ENCODE measurements around the gene NIBAN1. TPM values are rescaled to one million over a fixed set of nuclear protein-coding genes. Genes with fewer than 3 reads are reported as not detected.

NIBAN1 gene, protein sequence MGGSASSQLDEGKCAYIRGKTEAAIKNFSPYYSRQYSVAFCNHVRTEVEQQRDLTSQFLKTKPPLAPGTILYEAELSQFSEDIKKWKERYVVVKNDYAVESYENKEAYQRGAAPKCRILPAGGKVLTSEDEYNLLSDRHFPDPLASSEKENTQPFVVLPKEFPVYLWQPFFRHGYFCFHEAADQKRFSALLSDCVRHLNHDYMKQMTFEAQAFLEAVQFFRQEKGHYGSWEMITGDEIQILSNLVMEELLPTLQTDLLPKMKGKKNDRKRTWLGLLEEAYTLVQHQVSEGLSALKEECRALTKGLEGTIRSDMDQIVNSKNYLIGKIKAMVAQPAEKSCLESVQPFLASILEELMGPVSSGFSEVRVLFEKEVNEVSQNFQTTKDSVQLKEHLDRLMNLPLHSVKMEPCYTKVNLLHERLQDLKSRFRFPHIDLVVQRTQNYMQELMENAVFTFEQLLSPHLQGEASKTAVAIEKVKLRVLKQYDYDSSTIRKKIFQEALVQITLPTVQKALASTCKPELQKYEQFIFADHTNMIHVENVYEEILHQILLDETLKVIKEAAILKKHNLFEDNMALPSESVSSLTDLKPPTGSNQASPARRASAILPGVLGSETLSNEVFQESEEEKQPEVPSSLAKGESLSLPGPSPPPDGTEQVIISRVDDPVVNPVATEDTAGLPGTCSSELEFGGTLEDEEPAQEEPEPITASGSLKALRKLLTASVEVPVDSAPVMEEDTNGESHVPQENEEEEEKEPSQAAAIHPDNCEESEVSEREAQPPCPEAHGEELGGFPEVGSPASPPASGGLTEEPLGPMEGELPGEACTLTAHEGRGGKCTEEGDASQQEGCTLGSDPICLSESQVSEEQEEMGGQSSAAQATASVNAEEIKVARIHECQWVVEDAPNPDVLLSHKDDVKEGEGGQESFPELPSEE
- 10 to 100 TPM; 23.0 to 46.3 (median 39.2) TPM for total RNA-seq

DNA sequence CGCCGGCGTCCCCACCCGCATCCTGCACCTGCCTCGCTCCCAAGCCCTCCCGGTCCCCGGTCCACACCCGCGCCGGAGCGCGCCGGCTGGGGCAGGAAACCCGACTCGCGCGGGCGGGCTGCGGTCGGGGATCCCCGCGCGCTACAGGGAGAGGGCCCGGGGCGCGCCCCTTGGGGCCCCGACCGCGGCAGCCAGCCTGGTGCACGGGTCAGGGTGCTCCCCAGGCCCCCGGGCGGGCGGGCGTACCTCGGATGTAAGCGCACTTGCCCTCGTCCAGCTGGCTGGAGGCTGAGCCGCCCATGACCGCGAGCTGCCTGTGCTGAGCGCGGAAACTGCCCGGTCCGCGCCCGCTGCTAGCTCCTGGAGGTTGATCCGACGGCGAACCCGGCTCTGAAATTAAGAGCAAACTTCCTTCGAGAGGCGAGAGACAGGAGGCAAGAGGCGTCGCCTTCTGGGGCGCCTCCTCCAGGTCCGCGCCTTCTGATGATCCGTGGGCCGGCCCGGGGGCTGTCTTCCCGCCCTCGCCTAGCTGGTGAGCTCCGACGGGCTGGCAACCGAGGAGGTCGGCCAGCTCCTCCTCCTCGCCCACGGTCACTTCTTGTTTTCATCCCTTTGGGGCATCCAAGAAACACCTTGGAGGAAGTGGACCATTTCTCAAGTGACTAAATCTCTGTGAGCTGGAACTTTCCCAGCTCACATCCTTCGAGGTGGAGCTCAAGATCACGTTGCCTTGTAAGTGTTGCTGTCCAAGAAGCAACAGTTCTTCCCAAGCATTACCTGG lies at the start of gene NIBAN1:
NIBAN1 (minus strand) TSS at position 453 of the 781 bp plus-strand sequence; CDS start at position 301, 152 bp downstream.
- peaks cover 0 to 20% (median 18%) of the 10 kb centered on the region in 4 donors for H3K4me1 ChIP-seq
- no peaks in the 10 kb centered on the region for H3K27me3 ChIP-seq
- H3K36me3 ChIP-seq = no peaks in the 10 kb centered on the region
- peak within 1 kb of the TSS; percentile 77 to 91 (median 86) for H3K27ac ChIP-seq
- TF ChIP-seq CTCF (IDR thresholded peaks at IDR 0.05) (peak in 2 of 6 experiments; percentile 9 to 15), POLR2AphosphoS5 (IDR thresholded peaks at IDR 0.05) (peak; percentile 19 to 44), EP300 (IDR thresholded peaks at IDR 0.05) (no peak), POLR2A (IDR thresholded peaks at IDR 0.05) (peak in 3 of 4 donors; percentile 30 to 63 (median 48))
- peak within 1 kb of the TSS; percentile 53 to 80 (median 62) for H3K4me3 ChIP-seq
- no peaks in the 10 kb centered on the region for H3K9me3 ChIP-seq
- ATAC-seq (ENCODE audit: low FRiP score in 2 of 2) (peak; percentile 73 to 88), DNase-seq (peak; percentile 80 to 92)
- 1 to 4% methylated on average over 7 to 10 of the region's 70 CpGs for WGBS, 2 donors

- no peak for DNase-seq
- WGBS, 2 donors = 74 to 78% methylated on average over 3 of the region's 3 CpGs
These were observed 43.7 kb upstream of the NIBAN1 start for GRCh38 chr1:185017966-185018365.

GRCh38 chr1:185017338-185017737 lies 43.0 kb upstream of the NIBAN1 start:
- Histone ChIP-seq H3K27ac (no peak overlapping the region), H3K36me3 (no peaks in the 10 kb centered on the region), H3K4me3 (no peak overlapping the region), H3K27me3 (no peaks in the 10 kb centered on the region), H3K4me1 (no peaks in the 10 kb centered on the region), H3K9me3 (no peaks in the 10 kb centered on the region)
- ATAC-seq (ENCODE audit: low FRiP score in 2 of 2) = peak in 1 of 2 donors; percentile 26
- DNase-seq = peak in 1 of 2 donors; percentile 28
- 75 to 77% methylated on average over 2 of the region's 2 CpGs for WGBS, 2 donors
- TF ChIP-seq CTCF (IDR thresholded peaks at IDR 0.05) (no peak), EP300 (IDR thresholded peaks at IDR 0.05) (no peak), POLR2AphosphoS5 (IDR thresholded peaks at IDR 0.05) (no peak), POLR2A (IDR thresholded peaks at IDR 0.05) (no peak)

More at GRCh38 chr1:185017966-185018365, 43.7 kb upstream of the NIBAN1 start:
- TF ChIP-seq EP300 (IDR thresholded peaks at IDR 0.05) = no peak
- TF ChIP-seq POLR2AphosphoS5 (IDR thresholded peaks at IDR 0.05) = no peak
- no peak for TF ChIP-seq POLR2A (IDR thresholded peaks at IDR 0.05)
- TF ChIP-seq CTCF (IDR thresholded peaks at IDR 0.05) = no peak
- Histone ChIP-seq H3K4me1 (no peaks in the 10 kb centered on the region), H3K9me3 (no peaks in the 10 kb centered on the region), H3K4me3 (no peak overlapping the region), H3K36me3 (no peaks in the 10 kb centered on the region), H3K27me3 (no peaks in the 10 kb centered on the region), H3K27ac (no peak overlapping the region)
- ATAC-seq (ENCODE audit: low FRiP score in 2 of 2) = no peak

DNA sequence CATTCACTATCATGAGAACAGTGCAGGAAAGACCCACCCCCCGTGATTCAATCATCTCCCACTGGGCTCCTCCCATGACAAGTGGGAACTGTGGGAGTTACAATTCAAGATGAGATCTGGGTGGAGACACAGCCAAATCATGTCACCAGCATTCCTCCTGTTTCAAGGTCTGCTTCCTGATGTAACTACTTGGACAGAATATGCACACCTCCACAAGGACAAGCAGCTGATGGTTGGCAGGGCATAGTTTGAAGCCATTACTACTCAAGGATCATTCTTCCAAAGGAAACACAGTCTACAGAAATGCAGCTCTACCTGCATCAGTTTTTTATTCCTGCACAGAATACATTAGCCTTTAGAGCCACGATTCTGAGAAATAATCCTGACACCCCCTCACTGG lies 42.6 kb upstream of the NIBAN1 start:
- no peaks in the 10 kb centered on the region for H3K27me3 ChIP-seq
- H3K27ac ChIP-seq = no peak overlapping the region
- ATAC-seq (ENCODE audit: low FRiP score in 2 of 2) = no peak
- no peaks in the 10 kb centered on the region for H3K9me3 ChIP-seq
- DNase-seq = no peak
- H3K36me3 ChIP-seq = no peaks in the 10 kb centered on the region
- TF ChIP-seq POLR2AphosphoS5 (IDR thresholded peaks at IDR 0.05) (no peak), POLR2A (IDR thresholded peaks at IDR 0.05) (no peak), CTCF (IDR thresholded peaks at IDR 0.05) (no peak), EP300 (IDR thresholded peaks at IDR 0.05) (no peak)
- H3K4me3 ChIP-seq = no peak overlapping the region
- no peaks in the 10 kb centered on the region for H3K4me1 ChIP-seq
- whole genome bisulfite sequencing, 2 donors = 69 to 88% methylated on average over 2 of the region's 2 CpGs

Data from upper lobe of left lung (tissue), 6 donors.